ENCODE measurements around the gene U2AF2.

The U2AF2 gene

DNA sequence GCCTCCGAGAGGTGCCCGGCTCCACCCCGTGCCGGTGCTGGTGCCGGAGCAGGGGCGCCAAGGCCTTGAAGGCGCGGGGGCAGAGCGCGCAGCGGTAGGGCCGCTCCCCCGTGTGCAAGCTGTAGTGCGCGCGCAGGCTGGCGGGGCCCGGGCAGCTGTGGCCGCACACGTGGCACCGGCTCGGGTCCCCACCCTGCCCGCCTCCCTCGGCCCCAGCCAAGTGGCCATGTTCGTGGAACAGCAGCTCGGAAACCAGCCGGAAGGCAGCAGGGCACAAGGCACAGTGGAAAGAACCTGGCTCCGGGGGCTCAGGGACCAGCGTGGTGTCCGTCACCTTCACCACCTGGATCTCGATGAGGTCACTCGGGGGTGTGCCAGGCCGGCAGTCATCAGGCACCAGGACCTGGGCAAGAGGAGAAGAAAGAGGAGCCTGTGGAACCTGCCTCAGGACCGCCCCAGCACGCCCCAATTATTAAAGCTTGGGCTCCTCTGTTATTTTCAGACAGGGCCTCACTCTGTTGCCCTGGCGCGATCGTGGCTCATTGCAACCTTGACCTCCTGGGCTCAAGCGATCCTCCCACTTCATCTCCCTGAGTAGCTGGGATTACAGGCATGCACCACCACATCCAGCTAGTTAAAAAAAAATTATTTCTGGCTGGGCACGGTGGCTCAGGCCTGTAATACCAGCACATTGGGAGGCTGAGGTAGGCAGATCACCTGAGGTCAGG is 32.4 kb upstream of the U2AF2 start:
- DNase-seq: no peak

DNA sequence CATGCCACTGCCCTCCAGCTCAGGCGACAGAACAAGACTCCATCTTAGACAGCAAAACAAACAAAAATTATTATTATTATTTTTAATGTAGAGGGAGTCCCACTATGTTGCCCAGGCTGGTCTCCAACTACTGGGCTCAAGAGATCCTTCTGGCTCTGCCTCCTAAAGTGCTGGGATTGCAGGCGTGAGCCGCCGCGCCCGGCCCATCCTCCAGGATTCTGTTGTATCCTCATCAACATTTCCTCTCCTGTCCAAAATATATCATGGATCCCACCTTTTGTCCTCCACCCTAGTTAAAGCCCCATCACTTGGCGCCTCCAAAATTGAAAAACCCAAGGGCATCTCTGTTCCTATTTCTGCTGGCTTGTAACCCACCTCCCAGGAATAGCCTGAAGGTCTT is 31.7 kb upstream of the U2AF2 start:
- no peak for DNase-seq

DNA sequence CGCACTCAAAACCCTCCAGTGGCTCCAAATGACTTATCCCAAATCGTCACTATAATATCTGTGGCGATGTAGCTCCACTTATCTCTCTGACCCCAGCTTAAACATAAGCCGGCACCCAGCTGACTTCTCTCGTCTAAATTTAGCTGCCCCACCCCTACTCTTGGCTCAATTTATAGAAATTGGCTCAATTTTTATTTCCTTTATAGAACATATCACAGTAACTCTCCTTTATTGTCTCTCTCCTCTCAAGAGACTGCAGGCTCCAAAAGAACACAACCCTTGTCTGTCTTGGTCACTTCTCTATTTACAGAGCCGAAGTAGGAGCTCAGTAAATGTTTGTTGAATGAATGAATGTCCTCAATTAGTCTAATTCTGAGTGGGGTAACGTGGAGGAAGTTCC is 31.3 kb upstream of the U2AF2 start:
- DNase-seq: no peak

DNA sequence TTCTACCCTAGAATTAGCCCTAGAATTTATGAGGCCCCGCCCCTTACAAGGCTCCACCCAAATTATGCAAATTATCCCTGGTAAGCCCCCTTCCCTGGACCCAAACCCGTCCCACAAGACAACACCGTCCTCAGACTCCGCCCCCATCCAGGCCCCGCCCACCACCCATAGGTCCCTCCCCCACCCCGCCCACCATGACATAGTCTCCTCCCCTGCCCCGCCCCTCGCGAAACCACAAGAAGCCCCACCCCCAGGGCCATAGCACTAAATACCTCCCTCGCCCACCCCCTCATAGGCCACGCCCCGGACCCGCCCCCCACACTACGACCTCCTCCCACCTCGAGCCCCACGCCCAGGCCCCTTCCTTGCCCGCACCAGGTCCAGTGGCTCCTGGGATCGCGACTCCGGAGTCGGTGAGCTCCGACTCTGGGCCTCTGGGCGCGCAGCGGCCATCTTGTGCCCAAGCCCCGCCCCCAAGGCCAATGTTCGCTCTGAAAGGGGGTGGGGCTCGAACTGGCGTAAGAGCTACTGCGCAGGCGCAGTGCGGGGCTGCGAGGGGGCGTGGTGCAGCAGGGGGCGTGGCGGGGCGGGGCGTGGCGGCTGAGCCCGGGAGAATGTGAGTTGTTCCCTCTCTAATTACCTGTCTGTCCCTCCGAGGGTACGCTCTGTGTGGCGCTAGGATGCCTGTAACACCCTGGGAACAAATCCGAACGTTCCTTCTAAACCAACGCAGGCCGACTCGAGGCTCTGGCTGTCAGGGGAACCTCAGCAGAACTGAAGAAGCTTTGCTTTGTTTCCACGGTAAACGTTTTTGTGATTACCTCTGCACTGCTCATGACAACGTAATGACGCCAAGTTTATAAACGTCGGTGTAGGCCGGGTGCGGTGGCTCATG is 30.5 kb upstream of the U2AF2 start, which contains the start of gene ZNF784:
TSS of gene ZNF784 (minus strand) at position 458 of the 895 bp plus-strand sequence. CDS start at position 453, 5 bp downstream.
- peak; percentile 98 for DNase-seq

DNA sequence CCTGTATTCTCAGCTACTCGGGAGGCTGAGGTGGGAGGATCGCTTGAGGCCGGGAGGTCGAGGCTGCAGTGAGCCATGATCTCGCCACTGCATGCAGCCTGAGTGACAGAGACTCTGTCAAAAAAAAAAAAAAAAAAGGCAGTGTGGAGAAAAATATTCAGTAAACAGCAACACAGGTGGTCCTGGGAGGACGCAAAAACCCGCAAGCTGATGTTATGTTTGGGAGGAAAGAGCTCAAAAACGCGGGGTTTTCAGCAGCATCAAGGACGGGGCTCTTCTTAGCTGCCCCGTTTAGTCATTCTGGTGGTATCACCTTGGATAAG is 29.9 kb upstream of the U2AF2 start:
- no peak for DNase-seq

DNA sequence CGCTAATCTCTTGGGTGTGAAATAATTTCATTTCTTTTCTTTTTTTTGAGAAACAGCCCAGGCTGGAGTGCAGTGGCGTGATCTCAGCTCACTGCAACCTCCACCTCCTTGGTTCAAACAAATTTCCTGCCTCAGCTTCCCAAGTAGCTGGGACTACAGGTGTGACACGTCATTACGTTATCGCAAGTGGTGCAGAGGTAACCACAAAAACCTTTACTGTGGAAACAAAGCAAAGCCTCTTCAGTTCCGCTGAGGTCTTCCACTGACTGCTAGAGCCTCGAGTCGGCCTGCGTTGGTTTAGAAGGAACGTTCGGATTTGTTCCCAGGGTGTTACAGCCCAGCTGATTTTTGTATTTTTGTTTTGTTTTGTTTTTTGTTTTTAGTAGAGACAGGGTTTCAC is 28.5 kb upstream of the U2AF2 start:
- no peak for DNase-seq

DNA sequence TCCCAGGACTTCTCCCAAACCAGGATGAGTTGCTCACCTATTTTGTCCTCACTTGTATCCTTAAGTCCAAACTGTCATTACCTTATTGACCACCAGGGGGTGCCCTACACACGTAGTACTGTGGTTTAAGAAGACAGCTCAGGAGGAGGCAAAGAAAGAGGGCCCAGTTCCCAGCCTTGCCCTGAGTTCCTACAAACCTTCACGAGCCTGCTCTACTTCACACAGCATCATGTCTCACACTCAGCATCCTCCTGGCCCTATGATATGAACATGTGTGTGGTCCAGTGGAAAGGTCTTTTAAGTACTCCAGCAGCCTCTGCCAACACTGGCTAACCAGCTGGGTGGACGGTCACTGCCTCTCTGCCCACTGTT is 22.4 kb upstream of the U2AF2 start:
- DNase-seq: peak; percentile 98

DNA sequence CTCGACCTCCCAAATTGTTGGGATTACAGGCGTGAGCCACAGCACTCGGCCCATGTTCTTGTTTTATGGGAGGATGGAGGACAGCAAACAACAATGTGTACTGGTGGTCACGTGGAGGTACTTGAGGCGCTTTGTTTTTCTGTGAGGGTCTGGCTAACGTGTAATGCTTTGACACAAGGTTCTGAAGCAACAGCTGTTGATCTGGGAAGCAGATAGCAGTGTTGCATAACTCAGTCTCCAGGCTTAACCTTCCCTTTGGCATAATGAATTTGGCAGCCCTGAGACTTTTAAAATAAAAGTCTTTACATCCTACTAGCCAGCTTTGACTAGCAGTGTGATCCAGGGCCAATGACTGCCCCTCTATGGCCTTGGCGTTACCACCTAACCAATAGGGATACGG is 21.0 kb upstream of the U2AF2 start:
- peak; percentile 67 for DNase-seq

DNA sequence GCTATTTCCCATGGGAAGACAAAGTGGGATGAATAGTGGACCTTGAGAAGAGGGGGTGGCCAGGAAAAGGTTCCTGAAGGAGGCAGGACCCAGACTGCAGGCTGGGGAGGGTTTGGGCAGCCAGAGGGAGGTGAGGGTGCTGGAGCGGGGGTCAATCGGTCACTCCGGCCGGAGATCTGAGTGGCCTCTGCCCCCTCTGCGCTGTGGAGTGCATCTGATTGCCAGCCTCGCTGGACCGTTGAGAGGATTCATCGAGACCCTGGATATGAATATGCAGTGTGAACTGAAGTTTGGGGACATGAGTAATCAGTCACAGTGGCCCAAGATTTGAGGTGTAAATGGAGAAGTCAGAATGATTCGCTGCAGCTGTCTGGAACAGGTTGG is 19.5 kb upstream of the U2AF2 start:
- DNase-seq: no peak

DNA sequence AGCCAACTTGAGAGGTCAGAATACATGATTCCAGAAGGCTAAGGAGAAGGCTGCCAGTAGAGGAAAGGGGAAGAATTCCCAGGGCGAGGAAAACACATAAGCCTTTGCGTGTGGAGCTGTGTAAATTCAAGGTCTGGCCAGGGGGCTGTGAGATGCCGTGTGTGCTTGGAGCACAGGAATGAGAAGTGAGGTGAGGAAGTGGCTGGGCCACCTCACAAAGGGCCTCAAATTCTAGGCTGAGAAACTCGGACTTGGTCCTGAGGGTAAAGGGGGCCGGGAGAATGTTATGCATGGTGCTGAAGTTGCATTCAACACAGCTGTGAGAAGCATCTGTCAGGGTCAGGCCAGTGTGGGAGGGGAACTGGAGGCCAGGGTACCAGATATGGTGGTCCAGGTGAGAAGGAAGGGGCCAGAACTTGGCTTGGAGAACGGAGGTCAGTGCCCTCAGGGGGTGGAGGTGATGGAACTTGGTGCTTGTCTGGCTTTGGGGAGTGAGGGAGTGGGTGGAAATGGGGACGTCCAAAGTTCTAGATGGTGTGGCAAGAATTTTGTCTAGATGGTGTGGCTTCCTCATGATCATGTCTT is 18.9 kb upstream of the U2AF2 start:
- DNase-seq: no peak

DNA sequence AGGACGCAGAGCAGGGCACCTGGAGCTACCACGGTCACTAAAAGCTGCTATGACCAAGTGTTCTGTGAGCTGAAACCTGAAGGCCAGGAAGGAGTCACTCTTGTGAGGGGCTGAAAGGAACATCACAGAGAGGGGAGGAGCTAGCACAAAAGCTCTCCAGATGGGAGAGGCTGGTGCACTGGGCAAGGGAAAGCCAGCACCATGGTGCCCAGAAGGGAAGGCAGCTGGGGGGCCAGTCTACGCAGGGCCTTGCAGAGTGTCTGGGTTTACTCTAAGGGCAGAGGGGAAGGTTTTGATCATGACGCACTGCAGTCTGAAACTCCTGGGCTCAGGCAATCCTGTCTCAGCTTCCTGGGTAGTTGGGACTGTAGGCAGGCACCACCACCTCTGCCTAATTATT is 18.1 kb upstream of the U2AF2 start:
- DNase-seq: no peak

DNA sequence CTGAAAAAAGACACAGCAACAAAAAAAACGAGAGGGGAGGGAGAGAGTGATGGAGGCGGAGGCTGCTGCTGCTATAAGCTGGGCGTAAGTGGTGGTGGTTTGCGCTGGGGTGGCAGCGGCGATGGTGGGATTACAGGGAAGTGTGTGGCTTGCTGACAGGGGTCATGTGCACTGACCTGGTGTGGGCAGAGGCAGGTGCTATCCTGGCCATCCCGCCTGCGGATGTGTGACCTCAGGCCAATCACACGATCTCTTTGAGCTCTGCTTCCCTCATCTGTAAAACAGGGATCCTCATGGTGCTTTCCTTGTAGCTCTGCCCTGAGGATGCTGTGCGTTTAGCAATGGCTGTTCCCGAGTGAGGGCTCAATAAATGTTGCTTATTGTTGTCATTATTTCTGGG is 17.3 kb upstream of the U2AF2 start:
- DNase-seq: no peak

DNA sequence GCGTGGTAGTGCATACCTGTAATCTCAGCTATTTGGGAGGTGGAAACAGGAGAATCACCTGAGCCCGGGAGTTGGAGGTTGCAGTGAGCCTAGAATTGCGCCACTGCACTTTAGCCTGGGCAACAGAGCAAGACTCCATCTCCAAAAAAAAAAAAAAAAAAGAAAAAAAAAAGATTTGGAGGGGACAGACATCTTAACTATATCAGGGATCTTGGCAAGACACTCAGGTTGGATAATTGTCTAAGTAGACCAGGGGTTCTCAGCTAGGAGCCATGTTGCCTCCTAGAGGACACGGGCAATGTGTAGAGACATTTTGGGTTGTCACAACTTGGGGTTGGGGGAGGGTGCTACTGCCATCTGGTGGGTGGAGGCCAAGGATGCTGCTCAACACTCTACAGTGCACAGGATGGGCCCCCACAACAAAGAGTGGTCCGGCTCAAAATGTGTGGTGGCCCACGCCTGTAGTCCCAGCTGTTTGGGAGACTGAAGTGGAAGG is 15.9 kb upstream of the U2AF2 start:
- DNase-seq: peak; percentile 85

DNA sequence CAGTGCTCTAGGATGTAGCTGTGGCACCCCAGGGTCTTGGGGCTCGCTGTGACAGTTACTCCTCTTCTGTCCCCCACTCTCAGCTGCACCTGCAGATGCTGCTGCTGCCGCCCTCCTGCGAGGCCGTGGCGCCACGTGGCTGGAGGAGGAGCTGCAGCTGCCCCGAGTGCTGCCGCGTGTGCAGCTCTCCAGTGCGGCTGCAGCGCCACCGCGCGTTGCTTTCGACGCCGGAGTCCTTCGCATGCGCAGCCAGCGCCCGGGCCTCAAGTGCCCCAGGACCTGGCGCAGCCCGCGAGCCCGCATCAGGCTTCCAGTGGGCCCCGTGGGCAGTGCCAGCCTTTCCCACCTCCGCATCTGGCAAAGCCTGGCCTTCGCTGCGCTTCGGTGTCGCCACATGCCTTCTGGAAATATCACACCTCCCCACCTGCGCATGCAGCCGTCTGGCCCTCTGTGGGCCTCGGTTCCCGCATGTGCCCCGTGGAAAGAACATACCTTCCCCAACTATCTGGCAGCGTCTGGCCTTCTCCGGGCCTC is 14.7 kb upstream of the U2AF2 start:
- peak; percentile 80 for DNase-seq

DNA sequence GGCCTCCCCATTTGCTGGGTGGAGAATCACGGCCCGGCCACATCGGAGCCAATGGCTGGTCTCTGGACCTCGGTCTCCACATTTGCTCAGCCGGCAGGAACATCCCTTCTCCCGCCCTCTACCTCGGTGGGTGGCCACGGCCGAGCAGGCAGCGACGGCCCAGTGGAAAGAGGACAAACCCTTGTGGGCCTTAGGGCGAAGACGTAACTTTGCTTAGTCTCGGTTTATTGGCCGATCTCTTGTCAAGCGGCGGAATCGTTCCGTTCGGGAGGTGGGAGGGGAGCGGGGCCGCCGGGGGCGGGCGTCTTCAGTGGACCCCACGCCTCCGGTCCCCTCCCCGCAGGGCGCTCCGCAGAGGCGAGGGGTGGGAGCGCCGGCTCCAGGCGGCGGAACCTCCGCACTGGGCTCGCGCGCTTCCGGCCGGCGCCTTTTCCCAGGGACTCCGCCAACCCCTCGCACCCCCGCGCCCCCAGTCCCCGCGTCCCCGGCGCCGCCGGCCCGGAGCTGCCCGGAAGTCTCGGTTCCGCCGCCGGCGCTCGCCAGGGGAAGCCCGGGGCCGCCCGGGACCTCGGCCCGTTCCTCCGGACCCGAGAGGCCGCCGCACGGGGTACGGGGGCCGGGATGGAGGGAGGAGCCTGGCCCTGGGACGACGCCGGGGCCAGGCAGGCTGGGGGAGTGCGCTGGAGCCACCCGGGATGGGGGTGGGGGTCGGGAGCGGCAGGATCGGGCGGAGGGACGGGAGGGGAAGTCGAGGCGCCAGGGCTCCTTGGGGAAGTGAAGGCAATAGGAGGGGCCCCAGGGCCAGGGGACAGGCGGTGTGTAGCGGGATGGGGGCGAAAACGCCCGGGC is 14.0 kb upstream of the U2AF2 start, which contains the start of gene ZNF580:
TSS of gene ZNF580 (plus strand) at position 426 of the 849 bp plus-strand sequence. CDS start 1,507 bp downstream, outside the sequence.
- DNase-seq: peak; percentile 81

DNA sequence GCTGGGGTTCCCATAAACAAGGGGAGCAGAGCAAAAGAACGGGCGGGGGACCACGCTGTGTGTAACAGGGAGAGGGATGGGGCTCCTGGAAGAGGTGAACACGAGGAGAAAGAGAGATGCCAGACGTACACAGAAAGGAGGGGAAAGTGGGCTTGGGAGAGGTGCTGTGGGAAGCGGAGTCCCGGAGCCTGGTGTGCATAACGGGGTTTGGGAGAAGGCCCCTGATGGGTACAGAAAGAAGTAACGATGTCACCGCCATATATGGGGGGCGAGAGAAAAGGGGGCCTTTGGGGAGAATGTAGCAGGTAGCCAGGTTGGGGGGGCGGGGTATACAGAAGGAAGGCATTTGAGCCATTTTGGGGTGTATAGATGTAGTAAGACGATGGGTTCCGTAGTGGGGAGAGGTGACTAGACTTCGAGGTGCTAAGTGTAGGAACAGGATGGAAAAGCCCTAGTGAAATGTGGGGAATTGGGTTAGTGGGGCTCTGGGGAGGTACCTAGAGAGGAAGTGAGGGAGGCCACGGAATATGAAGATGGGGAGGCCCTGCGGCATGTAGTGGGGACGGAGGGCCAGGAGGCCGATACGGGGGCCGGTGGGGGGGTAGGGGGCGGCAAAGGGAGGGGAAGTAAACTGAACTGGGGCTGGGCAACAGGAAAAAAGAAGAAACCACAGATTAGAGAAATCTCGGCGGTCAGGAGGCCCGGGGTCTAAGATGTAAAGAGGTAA is 13.2 kb upstream of the U2AF2 start:
- DNase-seq: peak; percentile 44

DNA sequence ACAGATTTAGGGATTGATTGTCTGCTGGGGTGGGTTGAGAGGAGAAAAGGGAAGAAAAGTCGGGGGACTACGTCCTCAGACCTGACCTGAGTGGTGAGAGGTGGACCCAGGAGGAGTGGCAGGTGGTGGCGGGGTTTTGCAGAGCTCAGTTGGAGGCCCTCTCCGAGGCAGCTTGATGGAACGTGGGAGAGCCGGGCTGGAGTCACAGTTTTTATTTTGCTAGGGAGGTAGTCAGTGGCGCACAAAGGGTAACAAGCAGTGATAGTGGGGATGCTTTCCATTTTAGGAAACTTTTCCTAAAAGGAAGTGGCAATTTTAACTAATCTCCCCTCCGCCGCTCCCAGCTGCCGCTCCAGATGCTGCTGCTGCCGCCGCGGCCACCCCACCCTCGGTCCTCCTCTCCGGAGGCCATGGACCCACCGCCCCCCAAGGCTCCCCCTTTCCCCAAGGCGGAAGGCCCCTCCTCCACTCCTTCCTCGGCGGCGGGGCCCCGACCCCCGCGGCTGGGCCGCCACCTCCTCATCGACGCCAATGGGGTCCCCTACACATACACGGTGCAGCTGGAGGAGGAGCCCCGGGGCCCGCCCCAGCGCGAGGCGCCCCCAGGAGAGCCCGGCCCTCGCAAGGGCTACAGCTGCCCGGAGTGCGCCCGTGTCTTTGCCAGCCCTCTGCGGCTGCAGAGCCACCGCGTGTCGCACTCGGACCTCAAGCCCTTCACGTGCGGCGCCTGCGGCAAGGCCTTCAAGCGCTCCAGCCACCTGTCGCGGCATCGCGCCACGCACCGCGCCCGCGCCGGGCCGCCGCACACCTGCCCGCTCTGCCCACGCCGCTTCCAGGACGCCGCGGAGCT is 12.5 kb upstream of the U2AF2 start:
- peak; percentile 30 for DNase-seq

DNA sequence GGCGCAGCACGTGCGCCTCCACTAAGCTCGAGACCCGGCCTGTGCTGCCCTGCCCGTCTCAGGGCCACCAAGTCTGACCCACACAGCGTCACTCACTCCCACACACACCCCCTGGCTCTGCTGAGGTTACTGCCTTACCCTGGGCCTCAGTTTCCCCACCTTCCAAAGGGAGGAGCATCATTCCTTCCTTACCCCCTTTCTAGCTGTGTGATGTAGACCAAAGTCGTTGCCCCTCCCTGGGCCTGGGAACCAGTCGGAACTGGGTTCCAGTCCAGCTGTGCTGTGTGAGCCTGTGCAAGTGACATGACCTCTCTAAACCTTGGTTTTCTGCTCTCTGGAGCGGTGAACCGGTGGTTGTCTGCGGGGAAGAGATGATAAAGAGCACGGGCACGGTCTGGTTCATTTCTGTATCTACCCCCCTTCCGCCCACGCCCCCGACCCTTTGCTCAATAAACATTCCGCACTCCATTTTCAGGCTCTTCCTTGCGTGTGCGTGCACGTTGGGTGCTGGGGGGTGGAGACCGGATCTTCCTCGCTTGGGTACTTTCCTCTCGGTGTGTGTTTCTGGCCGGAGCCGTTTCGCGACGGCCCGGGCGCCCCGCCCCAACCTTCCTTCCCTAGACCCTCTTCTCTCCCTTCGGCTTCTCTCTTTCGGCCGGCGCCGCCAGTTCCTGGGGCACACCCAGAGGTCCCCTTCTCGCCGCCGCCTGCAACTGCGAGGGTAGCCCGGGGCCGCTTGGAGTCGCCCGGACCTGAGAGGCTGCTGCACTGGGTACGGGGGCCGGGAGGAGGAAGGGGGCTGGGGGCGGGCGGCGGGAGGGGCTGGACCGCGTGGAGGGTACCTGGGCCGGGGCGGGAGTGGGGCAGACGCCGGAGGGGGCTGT is 11.6 kb upstream of the U2AF2 start, which contains the start of gene ZNF581:
TSS of gene ZNF581 (plus strand) at position 647 of the 884 bp plus-strand sequence. CDS start 923 bp downstream, outside the sequence.
- DNase-seq: peak; percentile 86

DNA sequence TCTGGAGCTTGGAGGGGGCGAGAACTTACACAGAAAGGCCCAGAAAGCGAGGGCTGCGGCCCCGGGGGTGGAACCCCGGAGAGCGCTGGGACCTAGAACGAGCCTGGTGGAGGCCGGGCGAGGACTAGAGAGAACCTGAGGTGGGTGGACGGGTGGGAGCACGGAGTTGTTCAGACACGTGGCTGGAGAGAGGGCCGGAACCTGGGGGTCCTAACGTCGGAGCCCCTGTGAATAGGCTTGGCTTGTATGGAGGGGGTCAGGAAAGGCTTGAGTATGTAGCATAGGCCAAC is 11.0 kb upstream of the U2AF2 start:
- DNase-seq: peak; percentile 36

Measured in hematopoietic multipotent progenitor cell treated with erythropoietin and hydrocortisone succinate and interleukin-3 and kit ligand, for 6 days (in vitro differentiated cells).